ENCODE data around the gene CXorf65.

CXorf65 gene

GRCh38 chrX:71100581-71101505 lies 5.7 kb downstream of the CXorf65 start:
- H2BK15ac ChIP-seq (ENCODE audit: low read length), result no peak overlapping the region
- H3K36me3 ChIP-seq (replicated peaks in 1 of 2; ENCODE audit: control insufficient read depth in 2 of 2, insufficient read depth in 2 of 2, low read length in 2 of 2), result no peaks in the 10 kb centered on the region
- no peaks in the 10 kb centered on the region for H3K79me1 ChIP-seq (ENCODE audit: low read depth, low read length)
- H3K4me3 ChIP-seq (ENCODE audit: low read length in 2 of 2), result no peak overlapping the region
- no peak overlapping the region for H3K14ac ChIP-seq (ENCODE audit: low read length)
- H2BK5ac ChIP-seq (ENCODE audit: low read length), result no peak overlapping the region
- no peak overlapping the region for H4K91ac ChIP-seq (ENCODE audit: low read depth, low read length, poor library complexity)
- H2AK5ac ChIP-seq (ENCODE audit: low read depth, low read length), result no peak overlapping the region
- H3K27ac ChIP-seq (replicated peaks; ENCODE audit: low read length), result no peak overlapping the region
- no peak overlapping the region for H3K18ac ChIP-seq (ENCODE audit: low read length)
- no peaks in the 10 kb centered on the region for H3K9me3 ChIP-seq (replicated peaks in 1 of 2; ENCODE audit: control insufficient read depth in 2 of 2, insufficient read depth in 1 of 2, low read depth in 1 of 2, low read length in 2 of 2)
- no peak overlapping the region for H3K4ac ChIP-seq (ENCODE audit: low read length)
- peaks cover 0 to 30% (median 10%) of the 10 kb centered on the region in 3 experiments for H3K27me3 ChIP-seq (ENCODE audit: control insufficient read depth in 3 of 3, insufficient read depth in 3 of 3, low read depth in 1 of 3, low read length in 3 of 3)
- H3K9ac ChIP-seq (ENCODE audit: low read depth, low read length, poor library complexity), result no peak overlapping the region
- H3K23ac ChIP-seq (ENCODE audit: low read depth, low read length, poor library complexity), result no peak overlapping the region
- H2BK120ac ChIP-seq (ENCODE audit: low read depth, low read length), result no peak overlapping the region
- no peak for DNase-seq (ENCODE audit: low spot score)
- no peak overlapping the region for H2AFZ ChIP-seq (ENCODE audit: low read length)
- no peak overlapping the region for H4K8ac ChIP-seq (ENCODE audit: low read depth, low read length)
- H3K4me2 ChIP-seq (ENCODE audit: insufficient read depth, low read length, poor library complexity, severe bottlenecking), result no peak overlapping the region
- peaks cover 17% of the 10 kb centered on the region in 2 donors for H3K4me1 ChIP-seq (ENCODE audit: control insufficient read depth in 2 of 2, insufficient read depth in 1 of 2, low read depth in 1 of 2, low read length in 2 of 2)
- no peak overlapping the region for H2BK12ac ChIP-seq (ENCODE audit: low read length)
- WGBS, 2 donors (ENCODE audit: extremely low coverage in 2 of 2, insufficient read length in 2 of 2, insufficient replicate concordance in 1 of 2), result no CpG with 5 or more reads among the region's 31 CpGs

- Histone ChIP-seq H3K23ac (ENCODE audit: low read depth, low read length, poor library complexity) (no peak overlapping the region), H2AFZ (ENCODE audit: low read length) (no peak overlapping the region), H3K9ac (ENCODE audit: low read depth, low read length, poor library complexity) (no peak overlapping the region), H2BK15ac (ENCODE audit: low read length) (no peak overlapping the region), H3K79me1 (ENCODE audit: low read depth, low read length) (no peaks in the 10 kb centered on the region), H3K14ac (ENCODE audit: low read length) (no peak overlapping the region), H3K36me3 (replicated peaks in 1 of 2; ENCODE audit: control insufficient read depth in 2 of 2, insufficient read depth in 2 of 2, low read length in 2 of 2) (no peaks in the 10 kb centered on the region), H2BK12ac (ENCODE audit: low read length) (no peak overlapping the region), H2AK5ac (ENCODE audit: low read depth, low read length) (no peak overlapping the region), H4K8ac (ENCODE audit: low read depth, low read length) (no peak overlapping the region), H3K27ac (replicated peaks; ENCODE audit: low read length) (no peak overlapping the region), H3K18ac (ENCODE audit: low read length) (no peak overlapping the region), H2BK120ac (ENCODE audit: low read depth, low read length) (no peak overlapping the region), H3K4me2 (ENCODE audit: insufficient read depth, low read length, poor library complexity, severe bottlenecking) (no peak overlapping the region), H4K91ac (ENCODE audit: low read depth, low read length, poor library complexity) (no peak overlapping the region), H3K9me3 (replicated peaks in 1 of 2; ENCODE audit: control insufficient read depth in 2 of 2, insufficient read depth in 1 of 2, low read depth in 1 of 2, low read length in 2 of 2) (no peaks in the 10 kb centered on the region), H3K4ac (ENCODE audit: low read length) (no peak overlapping the region), H2BK5ac (ENCODE audit: low read length) (no peak overlapping the region), H3K4me1 (ENCODE audit: control insufficient read depth in 2 of 2, insufficient read depth in 1 of 2, low read depth in 1 of 2, low read length in 2 of 2) (peaks cover 17% of the 10 kb centered on the region in 2 donors), H3K4me3 (ENCODE audit: low read length in 2 of 2) (no peak overlapping the region), H3K27me3 (ENCODE audit: control insufficient read depth in 3 of 3, insufficient read depth in 3 of 3, low read depth in 1 of 3, low read length in 3 of 3) (peaks cover 0 to 30% (median 10%) of the 10 kb centered on the region in 3 experiments)
- no peak for DNase-seq (ENCODE audit: low spot score)
- no CpG with 5 or more reads among the region's 4 CpGs for WGBS, 2 donors (ENCODE audit: extremely low coverage in 2 of 2, insufficient read length in 2 of 2, insufficient replicate concordance in 1 of 2)
Observed at GRCh38 chrX:71099736-71100135, 6.8 kb downstream of the CXorf65 start.

- H3K36me3 ChIP-seq (replicated peaks in 1 of 2; ENCODE audit: control insufficient read depth in 2 of 2, insufficient read depth in 2 of 2, low read length in 2 of 2), result no peaks in the 10 kb centered on the region
- H4K91ac ChIP-seq (ENCODE audit: low read depth, low read length, poor library complexity), result no peak overlapping the region
- H3K79me1 ChIP-seq (ENCODE audit: low read depth, low read length), result no peaks in the 10 kb centered on the region
- no peak overlapping the region for H3K23ac ChIP-seq (ENCODE audit: low read depth, low read length, poor library complexity)
- no peak overlapping the region for H2AK5ac ChIP-seq (ENCODE audit: low read depth, low read length)
- no peak overlapping the region for H2BK120ac ChIP-seq (ENCODE audit: low read depth, low read length)
- peaks cover 0 to 30% (median 10%) of the 10 kb centered on the region in 3 experiments for H3K27me3 ChIP-seq (ENCODE audit: control insufficient read depth in 3 of 3, insufficient read depth in 3 of 3, low read depth in 1 of 3, low read length in 3 of 3)
- H2AFZ ChIP-seq (ENCODE audit: low read length), result no peak overlapping the region
- DNase-seq (ENCODE audit: low spot score), result no peak
- no peak overlapping the region for H2BK15ac ChIP-seq (ENCODE audit: low read length)
- no peak overlapping the region for H3K18ac ChIP-seq (ENCODE audit: low read length)
- no peak overlapping the region for H2BK12ac ChIP-seq (ENCODE audit: low read length)
- H3K4me3 ChIP-seq (ENCODE audit: low read length in 2 of 2), result no peak overlapping the region
- peaks cover 10 to 13% of the 10 kb centered on the region in 2 donors for H3K4me1 ChIP-seq (ENCODE audit: control insufficient read depth in 2 of 2, insufficient read depth in 1 of 2, low read depth in 1 of 2, low read length in 2 of 2)
- H3K4me2 ChIP-seq (ENCODE audit: insufficient read depth, low read length, poor library complexity, severe bottlenecking), result no peak overlapping the region
- H3K14ac ChIP-seq (ENCODE audit: low read length), result no peak overlapping the region
- WGBS, 2 donors (ENCODE audit: extremely low coverage in 2 of 2, insufficient read length in 2 of 2, insufficient replicate concordance in 1 of 2), result no CpG with 5 or more reads among the region's 5 CpGs
- no peak overlapping the region for H2BK5ac ChIP-seq (ENCODE audit: low read length)
- H4K8ac ChIP-seq (ENCODE audit: low read depth, low read length), result no peak overlapping the region
- no peak overlapping the region for H3K27ac ChIP-seq (replicated peaks; ENCODE audit: low read length)
- no peaks in the 10 kb centered on the region for H3K9me3 ChIP-seq (replicated peaks in 1 of 2; ENCODE audit: control insufficient read depth in 2 of 2, insufficient read depth in 1 of 2, low read depth in 1 of 2, low read length in 2 of 2)
- no peak overlapping the region for H3K4ac ChIP-seq (ENCODE audit: low read length)
- no peak overlapping the region for H3K9ac ChIP-seq (ENCODE audit: low read depth, low read length, poor library complexity)
Observed at GRCh38 chrX:71098951-71099506, 7.5 kb downstream of the CXorf65 start.

DNA sequence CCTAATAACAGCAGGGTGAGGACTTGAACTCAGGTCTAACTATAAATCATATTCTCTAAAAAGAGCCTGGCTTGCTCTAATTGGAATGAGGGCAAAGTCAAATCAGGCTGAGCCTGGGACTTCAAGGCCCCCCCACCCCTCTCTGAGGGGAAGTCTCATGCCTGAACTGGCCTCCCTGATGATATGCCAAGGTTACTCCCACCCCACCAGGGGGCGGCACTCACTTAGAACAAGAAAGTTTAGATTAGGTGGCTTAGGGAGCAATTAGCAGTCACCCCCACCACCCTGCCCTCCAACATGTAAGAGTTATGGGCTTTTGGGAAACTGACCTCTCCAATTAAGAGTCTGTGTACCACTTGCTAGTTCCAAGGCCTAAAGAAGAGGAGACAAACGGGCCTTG lies 8.2 kb downstream of the CXorf65 start:
- Histone ChIP-seq H2BK15ac (ENCODE audit: low read length) (no peak overlapping the region), H3K9me3 (replicated peaks in 1 of 2; ENCODE audit: control insufficient read depth in 2 of 2, insufficient read depth in 1 of 2, low read depth in 1 of 2, low read length in 2 of 2) (no peaks in the 10 kb centered on the region), H3K18ac (ENCODE audit: low read length) (no peak overlapping the region), H3K9ac (ENCODE audit: low read depth, low read length, poor library complexity) (no peak overlapping the region), H3K79me1 (ENCODE audit: low read depth, low read length) (no peaks in the 10 kb centered on the region), H2AK5ac (ENCODE audit: low read depth, low read length) (no peak overlapping the region), H2BK5ac (ENCODE audit: low read length) (no peak overlapping the region), H2AFZ (ENCODE audit: low read length) (no peak overlapping the region), H4K8ac (ENCODE audit: low read depth, low read length) (no peak overlapping the region), H2BK12ac (ENCODE audit: low read length) (no peak overlapping the region), H3K36me3 (replicated peaks in 1 of 2; ENCODE audit: control insufficient read depth in 2 of 2, insufficient read depth in 2 of 2, low read length in 2 of 2) (no peaks in the 10 kb centered on the region), H3K4ac (ENCODE audit: low read length) (no peak overlapping the region), H3K27me3 (ENCODE audit: control insufficient read depth in 3 of 3, insufficient read depth in 3 of 3, low read depth in 1 of 3, low read length in 3 of 3) (peaks cover 0 to 30% (median 10%) of the 10 kb centered on the region in 3 experiments), H4K91ac (ENCODE audit: low read depth, low read length, poor library complexity) (no peak overlapping the region), H3K4me3 (ENCODE audit: low read length in 2 of 2) (no peak overlapping the region), H3K4me1 (ENCODE audit: control insufficient read depth in 2 of 2, insufficient read depth in 1 of 2, low read depth in 1 of 2, low read length in 2 of 2) (peaks cover 6 to 8% of the 10 kb centered on the region in 2 donors), H2BK120ac (ENCODE audit: low read depth, low read length) (no peak overlapping the region), H3K14ac (ENCODE audit: low read length) (no peak overlapping the region), H3K27ac (replicated peaks; ENCODE audit: low read length) (no peak overlapping the region), H3K4me2 (ENCODE audit: insufficient read depth, low read length, poor library complexity, severe bottlenecking) (no peak overlapping the region), H3K23ac (ENCODE audit: low read depth, low read length, poor library complexity) (no peak overlapping the region)
- WGBS, 2 donors (ENCODE audit: extremely low coverage in 2 of 2, insufficient read length in 2 of 2, insufficient replicate concordance in 1 of 2), result no CpG with 5 or more reads among the region's 2 CpGs
- no peak for DNase-seq (ENCODE audit: low spot score)
